Stimulated activated CD4-positive, alpha-beta T cell treated with anti-CD3 and anti-CD28 coated beads, Interleukin-1b, Interleukin-23, amount 100 ng/mL, for 1 hour (primary cell): ENCODE measurements around the gene RERE.

ENCODE experiments used
- DNase-seq, 2 donors: peaks; one replicate each; pipeline ENCODE4 v3.0.0-alpha.2; 2020; ENCODE audit warnings: low read depth in 2 of 2

Gene RERE

GRCh38 chr1:8408151-8408839 is 409.1 kb downstream of the RERE start:
- no peak for DNase-seq

- DNase-seq, result no peak
These were observed 409.8 kb downstream of the RERE start for GRCh38 chr1:8407652-8408051.

- no peak for DNase-seq
These were observed 410.5 kb downstream of the RERE start for GRCh38 chr1:8406960-8407359.

DNA sequence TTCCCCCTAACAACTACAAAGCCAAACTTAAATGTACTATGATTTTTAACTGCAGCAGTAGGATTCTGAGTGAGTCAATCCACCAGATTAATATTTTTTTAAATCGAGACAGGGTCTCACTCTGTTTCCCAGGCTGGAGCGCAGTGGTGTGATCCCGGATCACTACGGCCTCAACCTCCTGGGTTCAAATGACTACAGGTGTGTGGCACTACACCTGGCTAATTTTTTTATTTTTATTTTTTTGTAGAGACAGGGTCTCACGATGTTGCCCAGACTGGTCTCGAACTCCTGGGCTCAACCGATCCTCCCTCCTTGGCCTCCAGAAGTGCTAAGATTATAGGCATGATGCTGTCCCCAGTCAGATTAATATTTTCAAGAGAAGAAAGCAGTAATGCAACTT is 411.4 kb downstream of the RERE start:
- no peak for DNase-seq

- DNase-seq, result no peak
These were observed 412.7 kb downstream of the RERE start for GRCh38 chr1:8404460-8405370.

- DNase-seq, result no peak
These were observed 415.2 kb downstream of the RERE start for GRCh38 chr1:8402109-8402710.

- no peak for DNase-seq
These were observed 418.8 kb downstream of the RERE start for GRCh38 chr1:8398677-8399076.

DNA sequence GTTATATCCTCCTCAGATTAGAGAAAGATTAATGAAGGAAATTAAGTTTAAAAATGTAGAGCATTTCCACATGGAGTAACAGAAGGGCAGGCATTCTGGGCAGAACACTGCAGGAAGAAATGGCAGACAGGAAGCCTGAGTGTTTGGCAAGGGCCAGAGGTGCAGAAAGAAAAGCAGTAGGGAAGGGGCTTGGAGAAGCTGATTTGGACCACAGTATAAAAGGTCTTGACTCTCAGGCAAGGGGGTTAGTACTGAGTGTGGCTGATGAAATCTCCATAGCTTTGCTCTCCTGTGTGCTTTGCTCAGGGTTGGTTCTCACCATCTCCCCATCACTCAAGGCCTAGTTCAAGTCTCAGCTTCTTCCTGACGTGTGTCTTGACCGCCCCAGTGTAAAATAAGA is 419.4 kb downstream of the RERE start:
- no peak for DNase-seq

GRCh38 chr1:8397511-8397910 is 419.9 kb downstream of the RERE start:
- no peak for DNase-seq

GRCh38 chr1:8396786-8397406 is 420.5 kb downstream of the RERE start:
- DNase-seq, result no peak

GRCh38 chr1:8396083-8396785 is 421.2 kb downstream of the RERE start:
- no peak for DNase-seq

GRCh38 chr1:8395433-8395866 is 422.0 kb downstream of the RERE start:
- DNase-seq, result no peak

DNA sequence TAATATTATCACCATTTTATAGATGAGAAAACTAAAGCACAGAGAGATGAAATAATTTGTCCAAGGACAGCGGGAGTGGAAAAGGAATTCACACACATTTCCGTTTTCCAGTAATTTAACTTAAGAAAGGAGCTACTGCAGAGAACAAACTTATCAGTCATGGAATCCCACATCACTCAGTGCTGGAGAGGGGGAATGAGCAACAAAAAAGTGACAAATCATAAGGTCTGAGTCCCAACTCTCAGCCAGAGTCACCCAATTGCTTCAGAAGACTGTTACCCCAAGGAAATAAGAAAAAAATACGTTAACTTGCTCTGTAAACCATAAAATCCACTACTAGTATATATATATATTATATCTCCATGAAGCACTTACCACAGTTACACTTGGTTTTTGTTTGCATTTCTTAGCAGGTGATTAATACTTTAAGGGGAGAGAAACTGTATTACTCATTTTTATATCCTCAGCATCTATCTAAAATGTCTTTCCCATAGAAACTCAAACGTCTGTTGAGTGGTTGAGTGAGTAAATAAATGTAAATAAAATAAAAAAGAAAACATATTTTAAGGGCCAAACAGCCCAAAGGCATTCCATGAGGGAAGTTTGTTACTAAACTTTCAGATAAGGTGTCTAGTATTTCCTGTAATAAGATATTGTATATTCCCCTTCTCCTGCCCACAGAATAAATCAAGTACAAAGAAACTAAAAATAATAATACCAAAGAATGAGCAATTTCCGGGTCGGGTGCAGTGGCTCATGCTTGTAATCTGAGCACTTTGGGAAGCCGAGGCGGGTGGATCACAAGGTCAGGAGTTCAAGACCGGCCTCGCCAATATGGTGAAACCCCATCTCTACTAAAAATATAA is 422.8 kb downstream of the RERE start:
- DNase-seq, result peak in 1 of 2 donors; percentile 18

- no peak for DNase-seq
These were observed 424.9 kb downstream of the RERE start for GRCh38 chr1:8392522-8392921.

DNA sequence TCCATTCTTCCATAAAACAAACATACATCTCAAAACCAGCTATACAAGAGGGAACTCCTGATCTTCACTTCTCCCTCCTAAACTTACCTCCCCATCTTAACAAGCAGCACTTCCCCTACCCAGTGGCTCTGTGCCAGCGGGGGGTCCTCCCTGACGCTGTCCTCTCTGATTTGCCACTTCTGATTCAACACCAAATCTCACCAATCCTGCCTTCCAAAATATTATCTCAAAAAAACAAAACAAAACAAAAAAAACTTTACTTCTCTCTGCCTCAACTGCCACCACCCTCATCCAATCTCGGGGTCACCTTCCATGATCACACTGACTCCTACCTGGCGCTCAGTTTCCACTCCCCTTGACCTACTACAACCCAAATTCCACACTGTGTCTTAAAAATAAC is 426.7 kb downstream of the RERE start:
- no peak for DNase-seq

- DNase-seq, result no peak
These were observed 427.4 kb downstream of the RERE start for GRCh38 chr1:8389958-8390535.

DNA sequence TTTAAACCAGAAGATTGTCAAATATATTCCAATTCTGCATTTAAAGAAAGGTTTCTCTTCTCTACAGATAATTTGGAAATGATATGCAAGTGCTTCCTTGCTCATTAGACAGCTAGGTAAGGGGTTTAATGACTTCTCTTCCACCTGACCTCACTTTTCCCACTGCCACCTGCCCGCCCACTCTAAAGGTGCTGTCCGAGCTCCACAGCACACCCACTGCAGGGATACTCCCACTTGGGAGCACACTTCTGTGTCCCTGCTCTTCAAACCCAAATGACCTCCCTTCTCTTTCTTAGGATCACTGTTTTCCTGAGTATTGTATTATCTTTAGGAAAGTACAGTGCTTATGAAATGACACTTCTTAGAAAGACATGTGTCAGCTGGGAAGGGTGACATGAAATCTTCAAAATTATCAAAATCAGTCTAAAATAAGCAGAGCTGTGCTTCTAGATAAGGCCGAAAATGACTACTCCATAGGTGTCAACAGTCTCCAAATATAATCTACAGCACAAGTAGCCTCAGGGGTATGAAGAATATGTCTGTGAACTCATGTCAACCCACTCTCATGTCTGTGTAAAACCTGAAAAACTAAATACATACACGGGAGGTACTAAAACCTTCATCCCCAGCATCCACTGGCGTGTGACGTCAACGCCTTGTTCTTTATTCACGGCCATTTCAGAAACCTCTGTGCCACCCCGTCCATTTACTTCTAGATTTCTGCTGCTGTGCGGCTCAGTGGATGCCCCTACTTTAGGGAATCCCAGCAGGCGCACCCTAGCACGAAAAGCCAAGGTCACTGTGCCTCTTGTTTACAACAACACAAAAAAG is 428.5 kb downstream of the RERE start:
- no peak for DNase-seq

DNA sequence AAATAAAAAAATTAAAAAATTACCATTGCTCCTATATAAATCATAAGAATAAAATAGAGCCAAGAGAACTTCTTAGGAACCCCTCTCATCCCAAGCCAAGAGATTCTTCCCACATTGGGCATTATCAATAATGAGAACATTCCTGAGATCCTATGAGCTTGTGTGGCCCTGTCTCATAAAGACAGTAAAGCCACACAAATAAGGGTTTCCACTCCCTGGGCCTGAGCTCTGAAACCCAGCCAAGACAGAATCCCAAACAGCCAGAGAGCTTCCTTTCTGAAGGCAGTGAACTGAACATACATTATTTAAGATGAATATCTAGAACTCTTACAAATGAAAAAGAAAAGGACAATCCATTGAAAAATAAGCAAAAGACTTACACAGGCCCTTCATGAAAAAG is 431.2 kb downstream of the RERE start:
- DNase-seq, result no peak

GRCh38 chr1:8384577-8384976 is 432.9 kb downstream of the RERE start:
- no peak for DNase-seq
